Activated CD4-positive, alpha-beta T cell treated with anti-CD3 and anti-CD28 coated beads for 36 hours (primary cell): Measurements from ENCODE around the gene PTPRN. TPM values are rescaled to one million over a fixed set of nuclear protein-coding genes. Genes with fewer than 3 reads are reported as not detected.
A peak's percentile ranks its signal among the peaks of the same experiment; 100 is the strongest.

ENCODE experiments used
- ATAC-seq: fragments of 200-7000 bp; cut with Tn5 transposase; one replicate; pipeline ENCODE4 v1.10.0; 2021; ENCODE audit warnings: mild to moderate bottlenecking, moderate library complexity
- CTCF ChIA-PET: fragments of 350-600 bp; sonication (Branson Sonifier 250); formaldehyde crosslinking; loops from one replicate; lab custom pipeline; 2021; ENCODE audit warnings: antibody characterized with exemption; lab: Charles Lee
- POLR2A ChIA-PET: fragments of 350-600 bp; sonication (Branson Sonifier 250); formaldehyde crosslinking; loops from one replicate; lab custom pipeline; 2021; ENCODE audit warnings: antibody characterized with exemption, inconsistent platforms; lab: Charles Lee
- DNase-seq: peaks from one replicate; pipeline ENCODE4 v3.0.0-alpha.2; 2020
- H3K27ac Mint-ChIP-seq: one replicate; pipeline ENCODE4 v1.8.0; 2021; ENCODE audit warnings: mixed read lengths
- H3K27me3 Mint-ChIP-seq: one replicate; pipeline ENCODE4 v1.8.0; 2021; ENCODE audit warnings: mixed read lengths
- H3K36me3 Mint-ChIP-seq: one replicate; pipeline ENCODE4 v1.8.0; 2021; ENCODE audit warnings: low read depth, mixed read lengths
- H3K4me1 Mint-ChIP-seq: one replicate; pipeline ENCODE4 v1.8.0; 2021; ENCODE audit warnings: mixed read lengths
- H3K4me3 Mint-ChIP-seq: one replicate; pipeline ENCODE4 v1.8.0; 2021; ENCODE audit warnings: mild to moderate bottlenecking, moderate library complexity, mixed read lengths
- H3K9me3 Mint-ChIP-seq: one replicate; pipeline ENCODE4 v1.8.0; 2021; ENCODE audit warnings: low read depth, mixed read lengths
- intact Hi-C, 2 experiments: fragments of 100-400 bp; cut with DNase I in 1 of 2; cut with micrococcal nuclease in 1 of 2; formaldehyde crosslinking; loops; one replicate each; pipeline versions ENCODE4 v1.14.2 to v1.15.1; 2022 to 2024; cut with DNase I, micrococcal nuclease
- total RNA-seq, 2 experiments: library from RNA; stranded (reverse); gene quantifications; one replicate each; pipeline ENCODE4 v1.2.3, GENCODE V29; 2021

Gene PTPRN
- total RNA-seq, 2 experiments from 2014 or later = 0.30 to 0.43 TPM

- Mint-ChIP-seq H3K36me3 (no peaks in the 10 kb centered on the region), H3K9me3 (no peaks in the 10 kb centered on the region), H3K4me1 (peaks cover 7% of the 10 kb centered on the region), H3K27me3 (peaks cover 45% of the 10 kb centered on the region), H3K27ac (no peak overlapping the region), H3K4me3 (no peak overlapping the region)
- intact Hi-C loops = loop anchor here in 1 of 2 experiments (5.0 to 10.0 kb wide), 2 partner anchors 321 to 344 kb away; partner anchors contain the start of gene FEV
- no peak for DNase-seq
- no peak for ATAC-seq
- POLR2A ChIA-PET = no interaction called here
- CTCF ChIA-PET = interaction anchor here (2.9 kb wide), 1 partner anchor 11 kb away, joined by 14 read pairs; no protein-coding TSS in a partner anchor
Observed at GRCh38 chr2:219306047-219306446, 3.2 kb downstream of the PTPRN start.

- intact Hi-C loops = loop anchor here in 1 of 2 experiments (10.0 kb wide), 1 partner anchor 319 kb away; the partner anchor contains the start of gene FEV
- no peak overlapping the region for H3K4me3 Mint-ChIP-seq
- no peak for DNase-seq
- H3K27ac Mint-ChIP-seq = no peak overlapping the region
- no peaks in the 10 kb centered on the region for H3K9me3 Mint-ChIP-seq
- no peaks in the 10 kb centered on the region for H3K36me3 Mint-ChIP-seq
- H3K27me3 Mint-ChIP-seq = peaks cover 37% of the 10 kb centered on the region
- ChIA-PET POLR2A (no interaction called here), CTCF (interaction anchor here (2.9 kb wide), 1 partner anchor 9 kb away, joined by 14 read pairs; no protein-coding TSS in a partner anchor)
- no peak for ATAC-seq
- peaks cover 7% of the 10 kb centered on the region for H3K4me1 Mint-ChIP-seq
Observed at GRCh38 chr2:219304223-219304622, 5.0 kb downstream of the PTPRN start.

- CTCF ChIA-PET = interaction anchor here (0.7 to 2.8 kb wide), 4 partner anchors 12 to 143 kb away, joined by 3 to 7 read pairs (median 4); no protein-coding TSS in a partner anchor
Observed at GRCh38 chr2:219302412-219302968, 6.7 kb downstream of the PTPRN start.

GRCh38 chr2:219300022-219300421 lies 9.2 kb downstream of the PTPRN start:
- Mint-ChIP-seq H3K36me3 (no peaks in the 10 kb centered on the region), H3K27ac (no peak overlapping the region), H3K9me3 (no peaks in the 10 kb centered on the region), H3K4me3 (no peak overlapping the region), H3K27me3 (peaks cover 22% of the 10 kb centered on the region), H3K4me1 (peaks cover 14% of the 10 kb centered on the region)
- ChIA-PET POLR2A (no interaction called here), CTCF (interaction anchor here (0.6 to 12.9 kb wide), 19 partner anchors 8 to 180 kb away, joined by 3 to 257 read pairs (median 5); partner anchors contain the start of genes DNAJB2, GLB1L, NHEJ1 and STK16)
- ATAC-seq (no peak), DNase-seq (no peak)
- intact Hi-C loops = loop anchor here in 1 of 2 experiments (10.0 kb wide), 1 partner anchor 315 kb away; the partner anchor contains the start of gene FEV

More at GRCh38 chr2:219302412-219302968, 6.7 kb downstream of the PTPRN start:
- peaks cover 28% of the 10 kb centered on the region for H3K27me3 Mint-ChIP-seq
- H3K9me3 Mint-ChIP-seq = no peaks in the 10 kb centered on the region
- H3K4me3 Mint-ChIP-seq = no peak overlapping the region
- DNase-seq (no peak), ATAC-seq (no peak)
- POLR2A ChIA-PET = no interaction called here
- H3K4me1 Mint-ChIP-seq = peaks cover 7% of the 10 kb centered on the region
- H3K36me3 Mint-ChIP-seq = no peaks in the 10 kb centered on the region
- H3K27ac Mint-ChIP-seq = no peak overlapping the region
- intact Hi-C loops = loop anchor here in 1 of 2 experiments (10.0 kb wide), 1 partner anchor 318 kb away; the partner anchor contains the start of gene FEV

GRCh38 chr2:219299372-219299760 lies 9.8 kb downstream of the PTPRN start:
- DNase-seq = no peak

GRCh38 chr2:219298759-219299371 lies 10.3 kb downstream of the PTPRN start:
- intact Hi-C loops = loop anchor here (1.0 to 5.0 kb wide), 7 partner anchors 22 to 243 kb away; partner anchors contain the start of genes ANKZF1 (in 1 of the 2), ATG9A (in 1 of the 2), CHPF (in 1 of the 2) and CNPPD1 (in 1 of the 2)
- H3K27ac Mint-ChIP-seq = peak overlapping the region; percentile 29
- peaks cover 22% of the 10 kb centered on the region for H3K4me1 Mint-ChIP-seq
- H3K36me3 Mint-ChIP-seq = no peaks in the 10 kb centered on the region
- peak; percentile 94 for DNase-seq
- ChIA-PET CTCF (interaction anchor here (0.6 to 12.9 kb wide), 19 partner anchors 8 to 239 kb away, joined by 3 to 257 read pairs (median 4); partner anchors contain the start of genes DNAJB2, GLB1L, NHEJ1 and STK16), POLR2A (no interaction called here)
- peak overlapping the region; percentile 59 for H3K4me3 Mint-ChIP-seq
- peak; percentile 73 for ATAC-seq
- no peaks in the 10 kb centered on the region for H3K9me3 Mint-ChIP-seq
- peaks cover 16% of the 10 kb centered on the region for H3K27me3 Mint-ChIP-seq

More at GRCh38 chr2:219299372-219299760, 9.8 kb downstream of the PTPRN start:
- ChIA-PET POLR2A (no interaction called here), CTCF (interaction anchor here (0.6 to 12.9 kb wide), 19 partner anchors 9 to 226 kb away, joined by 3 to 257 read pairs (median 4); partner anchors contain the start of genes DNAJB2, GLB1L, NHEJ1 and STK16)
- intact Hi-C loops = loop anchor here (5.0 kb wide), 3 partner anchors 122 to 243 kb away; partner anchors contain the start of genes CHPF (in 1 of the 2), CNPPD1 (in 1 of the 2), RETREG2 (in 1 of the 2) and TMEM198 (in 1 of the 2)
- Mint-ChIP-seq H3K9me3 (no peaks in the 10 kb centered on the region), H3K27me3 (peaks cover 18% of the 10 kb centered on the region), H3K36me3 (no peaks in the 10 kb centered on the region), H3K27ac (peak overlapping the region; percentile 29), H3K4me1 (peaks cover 17% of the 10 kb centered on the region), H3K4me3 (peak overlapping the region; percentile 59)
- no peak for ATAC-seq

GRCh38 chr2:219297766-219298456 lies 11.3 kb downstream of the PTPRN start:
- Mint-ChIP-seq H3K27me3 (peaks cover 13% of the 10 kb centered on the region), H3K4me1 (peaks cover 22% of the 10 kb centered on the region), H3K27ac (peak overlapping the region; percentile 8), H3K9me3 (no peaks in the 10 kb centered on the region), H3K4me3 (no peak overlapping the region), H3K36me3 (no peaks in the 10 kb centered on the region)
- ChIA-PET CTCF (interaction anchor here (0.6 to 12.9 kb wide), 8 partner anchors 11 to 238 kb away, joined by 3 to 257 read pairs (median 4); partner anchors contain the start of genes DNAJB2, GLB1L, STK16 and TUBA4A), POLR2A (no interaction called here)
- DNase-seq = no peak
- intact Hi-C loops = loop anchor here (1.0 to 5.0 kb wide), 7 partner anchors 21 to 244 kb away; partner anchors contain the start of genes ANKZF1 (in 1 of the 2), ATG9A (in 1 of the 2), CHPF (in 1 of the 2) and CNPPD1 (in 1 of the 2)
- no peak for ATAC-seq

GRCh38 chr2:219296631-219297391 lies 12.4 kb downstream of the PTPRN start:
- no peak for DNase-seq
- H3K36me3 Mint-ChIP-seq = no peaks in the 10 kb centered on the region
- peaks cover 22% of the 10 kb centered on the region for H3K4me1 Mint-ChIP-seq
- peaks cover 10% of the 10 kb centered on the region for H3K27me3 Mint-ChIP-seq
- H3K9me3 Mint-ChIP-seq = no peaks in the 10 kb centered on the region
- POLR2A ChIA-PET = no interaction called here
- no peak overlapping the region for H3K4me3 Mint-ChIP-seq
- no peak for ATAC-seq
- intact Hi-C loops = loop anchor here (5.0 kb wide), 3 partner anchors 120 to 245 kb away; partner anchors contain the start of genes CHPF (in 1 of the 2), CNPPD1 (in 1 of the 2), RETREG2 (in 1 of the 2) and TMEM198 (in 1 of the 2)
- H3K27ac Mint-ChIP-seq = no peak overlapping the region
- CTCF ChIA-PET = interaction anchor here (0.5 to 12.9 kb wide), 9 partner anchors 17 to 138 kb away, joined by 3 to 257 read pairs (median 15); partner anchors contain the start of genes ABCB6, DNAJB2, GLB1L and STK16

- ATAC-seq = no peak
- Mint-ChIP-seq H3K4me1 (peaks cover 22% of the 10 kb centered on the region), H3K27me3 (peaks cover 3% of the 10 kb centered on the region), H3K4me3 (no peak overlapping the region), H3K27ac (no peak overlapping the region), H3K9me3 (no peaks in the 10 kb centered on the region), H3K36me3 (no peaks in the 10 kb centered on the region)
- POLR2A ChIA-PET = no interaction called here
- intact Hi-C loops = loop anchor here (5.0 kb wide), 3 partner anchors 119 to 246 kb away; partner anchors contain the start of genes CHPF (in 1 of the 2), CNPPD1 (in 1 of the 2), RETREG2 (in 1 of the 2) and TMEM198 (in 1 of the 2)
- no peak for DNase-seq
- CTCF ChIA-PET = interaction anchor here (0.5 to 12.9 kb wide), 26 partner anchors 9 to 297 kb away, joined by 3 to 257 read pairs (median 10); partner anchors contain the start of genes ABCB6, ANKZF1, ATG9A and CNPPD1
Observed at GRCh38 chr2:219296142-219296541, 13.1 kb downstream of the PTPRN start.
